K562 (cell line): ENCODE measurements around the gene NANS. TPM values are rescaled to one million over a fixed set of nuclear protein-coding genes. Genes with fewer than 3 reads are reported as not detected.

Experiments used
- AFF4 ChIP-seq: sonication (generic); formaldehyde crosslinking; IDR thresholded peaks from 2 replicates; pipeline ENCODE4 v1.8.0; 2023; ENCODE audit warnings: mild to moderate bottlenecking, missing genetic modification reagents
- ARID3B ChIP-seq: fragments of 250-450 bp; sonication (Bioruptor Pico); IDR thresholded peaks from 2 replicates; pipeline ENCODE4 v1.4.0; 2020; ENCODE audit warnings: borderline replicate concordance
- BCOR ChIP-seq: fragments of 450-650 bp; IDR thresholded peaks from 2 replicates; pipeline ENCODE4 v1.6.1; 2016
- CHD4 ChIP-seq: fragments of 200-600 bp; sonication (generic); IDR thresholded peaks from 3 replicates; pipeline ENCODE4 v1.6.1; 2012; ENCODE audit warnings: low read depth, mild to moderate bottlenecking, mixed read lengths, low read length, inconsistent platforms; ENCODE audit not compliant: insufficient read depth, insufficient replicate concordance, poor library complexity, severe bottlenecking
- CREB5 ChIP-seq: fragments of 250-450 bp; sonication (Bioruptor Pico); IDR thresholded peaks from 2 replicates; pipeline ENCODE4 v1.5.0; 2020; ENCODE audit warnings: mild to moderate bottlenecking
- CXXC5 ChIP-seq: fragments of 250-450 bp; sonication (Bioruptor Pico); IDR thresholded peaks from 2 replicates; pipeline ENCODE4 v1.8.0; 2022; ENCODE audit warnings: inconsistent platforms, mild to moderate bottlenecking, moderate library complexity
- ELF1 ChIP-seq: fragments of 200-800 bp; sonication (Bioruptor generic); IDR thresholded peaks from 2 replicates; pipeline ENCODE4 v1.6.1; 2016; ENCODE audit warnings: missing genetic modification characterization, missing compliant biosample characterization
- GATA2 ChIP-seq: sonication (generic); formaldehyde crosslinking; IDR thresholded peaks from 2 replicates; pipeline ENCODE4 v1.4.0; 2020; ENCODE audit warnings: mild to moderate bottlenecking, missing genetic modification reagents
- KHSRP ChIP-seq: fragments of 450-650 bp; IDR thresholded peaks from 2 replicates; pipeline ENCODE4 v1.6.1; 2017
- MLX ChIP-seq, 2 experiments: fragments of 450-650 bp in 1 of 2; sonication (generic) in 1 of 2; formaldehyde crosslinking; conservative IDR thresholded peaks; 2 replicates each; pipeline versions ENCODE4 v1.4.0 to v1.8.1; 2020 to 2022; ENCODE audit warnings: mild to moderate bottlenecking in 1 of 2, missing genetic modification reagents in 1 of 2
- NFYB ChIP-seq: IDR thresholded peaks from 2 replicates; pipeline ENCODE4 v1.6.1; 2011; ENCODE audit warnings: mild to moderate bottlenecking, moderate library complexity; ENCODE audit not compliant: insufficient read length; ENCODE audit errors: extremely low read depth
- NR2C2 ChIP-seq, 2 experiments: fragments of 200-800 bp in 1 of 2; sonication (Bioruptor generic) in 1 of 2; sonication (generic) in 1 of 2; formaldehyde crosslinking in 1 of 2; IDR thresholded peaks; 2 replicates each; pipeline versions ENCODE4 v1.6.1 to v1.8.0; 2016 to 2022; ENCODE audit warnings: mild to moderate bottlenecking in 1 of 2, missing compliant biosample characterization in 1 of 2, missing genetic modification characterization in 1 of 2, missing genetic modification reagents in 1 of 2
- PHF21A ChIP-seq: fragments of 450-650 bp; IDR thresholded peaks from 2 replicates; pipeline ENCODE4 v1.6.1; 2017; ENCODE audit warnings: low read depth, borderline replicate concordance
- RBM25 ChIP-seq: fragments of 200-400 bp; formaldehyde crosslinking; IDR thresholded peaks from 2 replicates; pipeline ENCODE4 v1.6.1; 2018; ENCODE audit warnings: low read length, low read depth, moderate library complexity; ENCODE audit not compliant: severe bottlenecking
- TBP ChIP-seq: optimal IDR thresholded peaks from 2 replicates; pipeline ENCODE3; 2011; ENCODE audit warnings: low read depth, low read length, improper control_type of control experiment
- TRIM25 ChIP-seq: fragments of 450-650 bp; IDR thresholded peaks from 2 replicates; pipeline ENCODE4 v1.7.0; 2016; ENCODE audit warnings: borderline replicate concordance
- ZNF316 ChIP-seq: fragments of 450-650 bp; IDR thresholded peaks from 2 replicates; pipeline ENCODE4 v1.6.1; 2016
- polyA plus RNA-seq, 8 experiments: library from polyadenylated mRNA; depleted of rRNA in 4 of 8; stranded (reverse) in 5 of 8; unstranded in 3 of 8; fragments of >200 nt; fragmentation: Nextera tagmentation in 2 of 8; fragmentation: Illumina TruSeq in 1 of 8; extraction: Ambion mirVana in 2 of 8; extraction: Trizol in 1 of 8; gene quantifications; 2 replicates each; pipeline versions ENCODE4 v1.2.1 to v1.2.3, GENCODE V29; 2011 to 2014; ENCODE audit warnings: inconsistent platforms in 1 of 8, missing spikeins in 1 of 8
- total RNA-seq, 7 experiments: library from RNA; depleted of rRNA in 6 of 7; stranded (reverse); fragments of >200 nt in 6 of 7; fragmentation: Illumina TruSeq in 2 of 7; extraction: Trizol in 2 of 7; gene quantifications; 2 replicates each; pipeline versions ENCODE4 v1.2.1 to v1.2.3, GENCODE V29; 2011 to 2021; ENCODE audit warnings: low replicate concordance in 1 of 7

NANS gene
- total and polyA plus RNA-seq, 9 of the 15 experiments (the other 6 are each of a cell fraction or from before 2014, with no cell fraction given), result 37.1 to 181 (median 137) TPM

GRCh38 chr9:98056269-98057137 lies at the start of gene NANS (continued):
- TF ChIP-seq GATA2 (CRISPR knock-in tag) (no peak), AFF4 (CRISPR knock-in tag) (no peak; the same call in 1 of the 2 replicates), NFYB (peak; percentile 19), CXXC5 (CRISPR knock-in tag) (peak; percentile 68), ELF1 (no peak), RBM25 (peak; percentile 86), BCOR (no peak; the same call in 1 of the 2 replicates), ARID3B (CRISPR knock-in tag) (no peak), CHD4 (no peak), TRIM25 (no peak), PHF21A (no peak), TBP (peak; percentile 93), MLX (CRISPR knock-in tag; conservative IDR thresholded peaks at IDR 0.05) (no peak), CREB5 (CRISPR knock-in tag) (no peak), ZNF316 (no peak), KHSRP (no peak), NR2C2 (CRISPR knock-in tag; IDR thresholded peaks at IDR 0.05) (peak; percentile 73), NR2C2 (tag; IDR thresholded peaks at IDR 0.05) (no peak; the same call in 1 of the 2 replicates)
